HEK293 (cell line): ENCODE data around the gene MAS1.

Experiments used
- CTCF ChIA-PET: fragments of 350-600 bp; formaldehyde crosslinking; extraction: SDS; loops from one replicate; lab custom pipeline; 2021; ENCODE audit warnings: antibody characterized with exemption; lab: Yijun Ruan, JAX
- POLR2A ChIA-PET: fragments of 300-600 bp; formaldehyde crosslinking; extraction: SDS; loops from one replicate; lab custom pipeline; 2020; ENCODE audit warnings: antibody characterized with exemption, inconsistent platforms; lab: Yijun Ruan, JAX
- H3K27ac ChIP-seq: fragments of 200-500 bp; sonication (Bioruptor generic); 2 replicates; pipeline ENCODE4 v1.5.1; 2014; ENCODE audit warnings: low read depth, low read length, control low read depth, inconsistent platforms; ENCODE audit errors: extremely low read depth
- H3K36me3 ChIP-seq, 2 experiments: fragments of 200-500 bp in 1 of 2; sonication (Bioruptor generic) in 1 of 2; 1 replicate in 1 of 2; 2 replicates in 1 of 2; pipeline ENCODE4 v1.5.1; 2014 to 2017; ENCODE audit warnings: inconsistent platforms in 2 of 2, low read length in 2 of 2; ENCODE audit not compliant: control insufficient read depth in 2 of 2, insufficient read depth in 1 of 2
- H3K4me1 ChIP-seq: fragments of 200-500 bp; sonication (Bioruptor generic); 2 replicates; pipeline ENCODE4 v1.5.1; 2014; ENCODE audit warnings: mild to moderate bottlenecking, low read length, inconsistent platforms; ENCODE audit not compliant: control insufficient read depth, insufficient read depth
- H3K4me3 ChIP-seq: 2 replicates; pipeline ENCODE4 v1.5.1; 2011; ENCODE audit warnings: low read depth, mild to moderate bottlenecking, control low read depth, low read length, moderate library complexity
- H3K9me3 ChIP-seq: fragments of 200-500 bp; sonication (Bioruptor generic); 2 replicates; pipeline ENCODE4 v1.5.1; 2014; ENCODE audit warnings: low read depth, low read length, inconsistent platforms; ENCODE audit not compliant: control insufficient read depth, insufficient read depth
- GLI4 ChIP-seq: fragments of 450-650 bp; formaldehyde crosslinking; IDR thresholded peaks from 2 replicates; pipeline ENCODE4 v1.5.1; 2016; ENCODE audit warnings: missing biosample characterization, missing genetic modification characterization
- MEIS1 ChIP-seq: sonication (generic); formaldehyde crosslinking; IDR thresholded peaks from 2 replicates; pipeline ENCODE4 v1.8.1; 2022; ENCODE audit warnings: missing genetic modification reagents, mild to moderate bottlenecking, borderline replicate concordance
- REPIN1 ChIP-seq: fragments of 450-650 bp; formaldehyde crosslinking; IDR thresholded peaks from 2 replicates; pipeline ENCODE4 v1.5.1; 2017; ENCODE audit warnings: missing biosample characterization, missing genetic modification characterization, low read depth
- SP3 ChIP-seq: fragments of 450-650 bp; formaldehyde crosslinking; IDR thresholded peaks from 2 replicates; pipeline ENCODE4 v1.5.1; 2016; ENCODE audit warnings: missing biosample characterization, missing genetic modification characterization
- YY1 ChIP-seq: fragments of 450-650 bp; formaldehyde crosslinking; IDR thresholded peaks from 2 replicates; pipeline ENCODE4 v1.5.1; 2018; ENCODE audit warnings: missing biosample characterization, missing genetic modification characterization
- ZBTB48 ChIP-seq: fragments of 450-650 bp; formaldehyde crosslinking; IDR thresholded peaks from 2 replicates; pipeline ENCODE4 v1.5.1; 2016; ENCODE audit warnings: missing biosample characterization, missing genetic modification characterization
- ZBTB8A ChIP-seq: fragments of 450-650 bp; formaldehyde crosslinking; IDR thresholded peaks from 2 replicates; pipeline ENCODE4 v1.5.1; 2016; ENCODE audit warnings: missing biosample characterization, missing genetic modification characterization
- ZFHX2 ChIP-seq: fragments of 450-650 bp; formaldehyde crosslinking; conservative IDR thresholded peaks from 2 replicates; pipeline ENCODE4 v1.5.1; 2016; ENCODE audit warnings: missing biosample characterization, missing genetic modification characterization
- ZNF112 ChIP-seq: fragments of 450-650 bp; formaldehyde crosslinking; IDR thresholded peaks from 2 replicates; pipeline ENCODE4 v1.5.0; 2017; ENCODE audit warnings: missing biosample characterization, missing genetic modification characterization
- ZNF211 ChIP-seq: fragments of 450-650 bp; formaldehyde crosslinking; IDR thresholded peaks from 2 replicates; pipeline ENCODE4 v1.5.1; 2016; ENCODE audit warnings: low read depth, missing biosample characterization, missing genetic modification characterization
- ZNF292 ChIP-seq: fragments of 450-650 bp; formaldehyde crosslinking; IDR thresholded peaks from 2 replicates; pipeline ENCODE4 v1.5.1; 2016; ENCODE audit warnings: low read depth, missing biosample characterization, missing genetic modification characterization, borderline replicate concordance
- ZNF302 ChIP-seq: fragments of 450-650 bp; formaldehyde crosslinking; IDR thresholded peaks from 2 replicates; pipeline ENCODE4 v1.5.1; 2016; ENCODE audit warnings: missing biosample characterization, missing genetic modification characterization, low read depth
- ZNF311 ChIP-seq: fragments of 450-650 bp; formaldehyde crosslinking; IDR thresholded peaks from 2 replicates; pipeline ENCODE4 v1.5.1; 2017; ENCODE audit warnings: missing biosample characterization, missing genetic modification characterization, borderline replicate concordance
- ZNF423 ChIP-seq: fragments of 450-650 bp; formaldehyde crosslinking; IDR thresholded peaks from 2 replicates; pipeline ENCODE4 v1.5.1; 2016; ENCODE audit warnings: missing biosample characterization, missing genetic modification characterization
- ZNF529 ChIP-seq: fragments of 450-650 bp; formaldehyde crosslinking; IDR thresholded peaks from 2 replicates; pipeline ENCODE4 v1.5.1; 2017; ENCODE audit warnings: missing genetic modification characterization, missing biosample characterization; ENCODE audit not compliant: insufficient replicate concordance
- ZNF558 ChIP-seq: fragments of 450-650 bp; formaldehyde crosslinking; IDR thresholded peaks from 2 replicates; pipeline ENCODE4 v1.5.1; 2016; ENCODE audit warnings: missing biosample characterization, missing genetic modification characterization
- ZNF621 ChIP-seq: fragments of 450-650 bp; formaldehyde crosslinking; IDR thresholded peaks from 2 replicates; pipeline ENCODE4 v1.5.1; 2017; ENCODE audit warnings: missing biosample characterization, missing genetic modification characterization
- ZNF658 ChIP-seq: fragments of 450-650 bp; formaldehyde crosslinking; IDR thresholded peaks from 2 replicates; pipeline ENCODE4; 2016; ENCODE audit warnings: missing biosample characterization, missing genetic modification characterization
- ZNF660 ChIP-seq: fragments of 450-650 bp; IDR thresholded peaks from 2 replicates; pipeline ENCODE4 v1.5.1; 2018; ENCODE audit warnings: missing biosample characterization, mild to moderate bottlenecking, missing genetic modification characterization
- ZNF670 ChIP-seq: fragments of 450-650 bp; formaldehyde crosslinking; IDR thresholded peaks from 2 replicates; pipeline ENCODE4 v1.5.1; 2016; ENCODE audit warnings: missing biosample characterization, missing genetic modification characterization, low read depth
- ZNF791 ChIP-seq: fragments of 450-650 bp; formaldehyde crosslinking; IDR thresholded peaks from 2 replicates; pipeline ENCODE4 v1.5.1; 2016; ENCODE audit warnings: missing biosample characterization, missing genetic modification characterization
- TF ChIP-seq, protein P1 (sequence below): fragments of 450-650 bp; formaldehyde crosslinking; IDR thresholded peaks from 2 replicates; pipeline ENCODE4 v1.5.1; 2016; ENCODE audit warnings: missing biosample characterization, missing genetic modification characterization
- TF ChIP-seq, protein P2 (sequence below): fragments of 450-650 bp; formaldehyde crosslinking; IDR thresholded peaks from 2 replicates; pipeline ENCODE4 v1.5.1; 2016; ENCODE audit warnings: missing biosample characterization, missing genetic modification characterization
- TF ChIP-seq, protein P3 (sequence below): sonication (generic); formaldehyde crosslinking; IDR thresholded peaks from 2 replicates; pipeline ENCODE4 v1.8.1; 2022; ENCODE audit warnings: mild to moderate bottlenecking, moderate library complexity, missing genetic modification reagents
- TF ChIP-seq, protein P4 (sequence below): fragments of 450-650 bp; formaldehyde crosslinking; IDR thresholded peaks from 2 replicates; pipeline ENCODE4 v1.5.1; 2016; ENCODE audit warnings: missing biosample characterization, missing genetic modification characterization, low read depth
- TF ChIP-seq, protein P5 (sequence below): fragments of 450-650 bp; formaldehyde crosslinking; IDR thresholded peaks from 2 replicates; pipeline ENCODE4 v1.5.1; 2016; ENCODE audit warnings: missing biosample characterization, missing genetic modification characterization
- TF ChIP-seq, protein P6 (sequence below): fragments of 450-650 bp; formaldehyde crosslinking; IDR thresholded peaks from 2 replicates; pipeline ENCODE4 v1.5.1; 2016; ENCODE audit warnings: missing biosample characterization, missing genetic modification characterization

Gene MAS1

DNA sequence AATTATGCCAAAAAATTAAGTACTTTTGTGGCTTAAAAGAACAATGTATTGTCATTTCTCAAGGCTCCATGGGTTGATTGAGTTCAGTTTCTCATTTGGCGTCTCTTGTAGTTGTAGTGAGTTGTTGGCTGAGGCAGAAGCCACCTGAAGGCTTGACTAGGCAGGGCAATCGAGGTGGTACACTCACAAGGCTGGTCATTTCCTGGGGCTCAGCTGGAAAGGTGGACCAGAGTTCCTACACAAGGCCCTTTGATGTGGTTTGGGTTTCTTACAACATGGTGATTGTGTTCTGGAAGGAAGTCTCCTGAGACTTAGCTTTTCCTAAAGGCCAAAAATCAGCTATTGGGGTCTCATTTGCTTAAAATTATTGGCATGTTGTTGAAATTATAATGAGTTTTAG, 22.6 kb downstream of the MAS1 start:
- ChIA-PET CTCF (no interaction called here), POLR2A (interaction anchor here (1.1 kb wide), 1 partner anchor 21 kb away, joined by 3 read pairs; no protein-coding TSS in a partner anchor)

DNA sequence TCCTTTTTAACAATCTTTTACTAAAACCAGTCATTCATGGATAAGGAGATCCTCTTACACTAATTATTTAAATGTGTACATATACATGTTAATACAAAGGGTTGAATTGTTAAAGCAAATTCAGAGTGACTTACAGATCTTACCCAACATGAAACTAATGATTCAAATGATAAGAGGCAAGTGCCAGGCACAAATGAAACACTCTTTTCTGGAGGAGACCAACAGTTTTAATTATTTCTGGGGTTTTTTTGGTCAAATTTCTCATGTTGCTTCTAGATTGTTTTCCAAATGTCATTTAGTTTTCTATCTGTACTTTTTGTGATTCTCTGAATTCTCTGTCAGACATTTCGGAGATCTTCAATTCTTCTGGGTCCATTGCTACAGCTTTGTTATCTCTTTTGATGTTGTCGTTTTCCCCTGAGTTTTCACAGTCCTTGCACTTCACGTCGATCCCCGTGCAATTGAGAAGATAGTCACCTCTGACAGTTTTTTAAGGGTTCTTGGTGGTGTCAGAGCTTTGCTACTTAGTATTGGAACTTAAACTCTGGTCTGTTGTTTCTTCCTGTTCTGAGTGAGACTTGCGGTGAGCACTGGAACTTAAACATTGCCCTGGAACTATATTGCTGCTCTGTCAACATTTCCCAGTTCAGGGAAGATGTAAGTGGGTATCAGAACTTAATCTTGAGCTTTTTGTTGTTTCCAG, 23.2 kb downstream of the MAS1 start:
- Histone ChIP-seq H3K9me3 (no peaks in the 10 kb centered on the region), H3K4me1 (no peaks in the 10 kb centered on the region), H3K4me3 (no peak overlapping the region), H3K27ac (no peak overlapping the region), H3K36me3 (no peaks in the 10 kb centered on the region)
- ChIA-PET POLR2A (interaction anchor here (1.1 kb wide), 1 partner anchor 20 kb away, joined by 3 read pairs; no protein-coding TSS in a partner anchor), CTCF (interaction anchor here (1.0 kb wide), 1 partner anchor 12 kb away, joined by 3 read pairs; no protein-coding TSS in a partner anchor)
- no peak for TF ChIP-seq ZNF423
- TF ChIP-seq, protein P1, sequence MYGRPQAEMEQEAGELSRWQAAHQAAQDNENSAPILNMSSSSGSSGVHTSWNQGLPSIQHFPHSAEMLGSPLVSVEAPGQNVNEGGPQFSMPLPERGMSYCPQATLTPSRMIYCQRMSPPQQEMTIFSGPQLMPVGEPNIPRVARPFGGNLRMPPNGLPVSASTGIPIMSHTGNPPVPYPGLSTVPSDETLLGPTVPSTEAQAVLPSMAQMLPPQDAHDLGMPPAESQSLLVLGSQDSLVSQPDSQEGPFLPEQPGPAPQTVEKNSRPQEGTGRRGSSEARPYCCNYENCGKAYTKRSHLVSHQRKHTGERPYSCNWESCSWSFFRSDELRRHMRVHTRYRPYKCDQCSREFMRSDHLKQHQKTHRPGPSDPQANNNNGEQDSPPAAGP (tag by site-specific recombination): no peak
- TF ChIP-seq ZNF791 (tag by site-specific recombination): no peak
- no peak for TF ChIP-seq ZNF658 (tag by site-specific recombination)
- no peak for TF ChIP-seq ZNF302
- no peak for TF ChIP-seq ZNF211 (tag by site-specific recombination)
- TF ChIP-seq, protein P2, sequence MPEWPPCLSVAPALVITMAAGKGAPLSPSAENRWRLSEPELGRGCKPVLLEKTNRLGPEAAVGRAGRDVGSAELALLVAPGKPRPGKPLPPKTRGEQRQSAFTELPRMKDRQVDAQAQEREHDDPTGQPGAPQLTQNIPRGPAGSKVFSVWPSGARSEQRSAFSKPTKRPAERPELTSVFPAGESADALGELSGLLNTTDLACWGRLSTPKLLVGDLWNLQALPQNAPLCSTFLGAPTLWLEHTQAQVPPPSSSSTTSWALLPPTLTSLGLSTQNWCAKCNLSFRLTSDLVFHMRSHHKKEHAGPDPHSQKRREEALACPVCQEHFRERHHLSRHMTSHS (tag by site-specific recombination): no peak
- no peak for TF ChIP-seq ZNF311 (tag by site-specific recombination)
- no peak for TF ChIP-seq ZNF660 (tag by site-specific recombination)
- no peak for TF ChIP-seq ZBTB8A (tag by site-specific recombination)
- TF ChIP-seq ZBTB48 (tag by site-specific recombination): no peak
- no peak for TF ChIP-seq YY1 (tag by site-specific recombination)
- no peak for TF ChIP-seq ZNF558
- no peak for TF ChIP-seq REPIN1 (tag by site-specific recombination)
- no peak for TF ChIP-seq ZNF621 (tag by site-specific recombination)
- TF ChIP-seq SP3 (tag by site-specific recombination): no peak

More for the DNA sequence above, 22.6 kb downstream of the MAS1 start:
- Histone ChIP-seq H3K9me3 (no peaks in the 10 kb centered on the region), H3K36me3 (no peaks in the 10 kb centered on the region), H3K4me3 (no peak overlapping the region), H3K27ac (no peak overlapping the region), H3K4me1 (no peaks in the 10 kb centered on the region)
- TF ChIP-seq, protein P3, sequence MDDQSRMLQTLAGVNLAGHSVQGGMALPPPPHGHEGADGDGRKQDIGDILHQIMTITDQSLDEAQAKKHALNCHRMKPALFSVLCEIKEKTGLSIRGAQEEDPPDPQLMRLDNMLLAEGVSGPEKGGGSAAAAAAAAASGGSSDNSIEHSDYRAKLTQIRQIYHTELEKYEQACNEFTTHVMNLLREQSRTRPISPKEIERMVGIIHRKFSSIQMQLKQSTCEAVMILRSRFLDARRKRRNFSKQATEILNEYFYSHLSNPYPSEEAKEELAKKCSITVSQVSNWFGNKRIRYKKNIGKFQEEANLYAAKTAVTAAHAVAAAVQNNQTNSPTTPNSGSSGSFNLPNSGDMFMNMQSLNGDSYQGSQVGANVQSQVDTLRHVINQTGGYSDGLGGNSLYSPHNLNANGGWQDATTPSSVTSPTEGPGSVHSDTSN: no peak
- TF ChIP-seq, protein P4, sequence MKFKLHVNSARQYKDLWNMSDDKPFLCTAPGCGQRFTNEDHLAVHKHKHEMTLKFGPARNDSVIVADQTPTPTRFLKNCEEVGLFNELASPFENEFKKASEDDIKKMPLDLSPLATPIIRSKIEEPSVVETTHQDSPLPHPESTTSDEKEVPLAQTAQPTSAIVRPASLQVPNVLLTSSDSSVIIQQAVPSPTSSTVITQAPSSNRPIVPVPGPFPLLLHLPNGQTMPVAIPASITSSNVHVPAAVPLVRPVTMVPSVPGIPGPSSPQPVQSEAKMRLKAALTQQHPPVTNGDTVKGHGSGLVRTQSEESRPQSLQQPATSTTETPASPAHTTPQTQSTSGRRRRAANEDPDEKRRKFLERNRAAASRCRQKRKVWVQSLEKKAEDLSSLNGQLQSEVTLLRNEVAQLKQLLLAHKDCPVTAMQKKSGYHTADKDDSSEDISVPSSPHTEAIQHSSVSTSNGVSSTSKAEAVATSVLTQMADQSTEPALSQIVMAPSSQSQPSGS (tag by site-specific recombination): no peak
- no peak for TF ChIP-seq ZNF670
- TF ChIP-seq MEIS1: no peak
- no peak for TF ChIP-seq ZNF529 (tag by site-specific recombination)
- no peak for TF ChIP-seq ZFHX2 (tag by site-specific recombination)
- TF ChIP-seq, protein P5, sequence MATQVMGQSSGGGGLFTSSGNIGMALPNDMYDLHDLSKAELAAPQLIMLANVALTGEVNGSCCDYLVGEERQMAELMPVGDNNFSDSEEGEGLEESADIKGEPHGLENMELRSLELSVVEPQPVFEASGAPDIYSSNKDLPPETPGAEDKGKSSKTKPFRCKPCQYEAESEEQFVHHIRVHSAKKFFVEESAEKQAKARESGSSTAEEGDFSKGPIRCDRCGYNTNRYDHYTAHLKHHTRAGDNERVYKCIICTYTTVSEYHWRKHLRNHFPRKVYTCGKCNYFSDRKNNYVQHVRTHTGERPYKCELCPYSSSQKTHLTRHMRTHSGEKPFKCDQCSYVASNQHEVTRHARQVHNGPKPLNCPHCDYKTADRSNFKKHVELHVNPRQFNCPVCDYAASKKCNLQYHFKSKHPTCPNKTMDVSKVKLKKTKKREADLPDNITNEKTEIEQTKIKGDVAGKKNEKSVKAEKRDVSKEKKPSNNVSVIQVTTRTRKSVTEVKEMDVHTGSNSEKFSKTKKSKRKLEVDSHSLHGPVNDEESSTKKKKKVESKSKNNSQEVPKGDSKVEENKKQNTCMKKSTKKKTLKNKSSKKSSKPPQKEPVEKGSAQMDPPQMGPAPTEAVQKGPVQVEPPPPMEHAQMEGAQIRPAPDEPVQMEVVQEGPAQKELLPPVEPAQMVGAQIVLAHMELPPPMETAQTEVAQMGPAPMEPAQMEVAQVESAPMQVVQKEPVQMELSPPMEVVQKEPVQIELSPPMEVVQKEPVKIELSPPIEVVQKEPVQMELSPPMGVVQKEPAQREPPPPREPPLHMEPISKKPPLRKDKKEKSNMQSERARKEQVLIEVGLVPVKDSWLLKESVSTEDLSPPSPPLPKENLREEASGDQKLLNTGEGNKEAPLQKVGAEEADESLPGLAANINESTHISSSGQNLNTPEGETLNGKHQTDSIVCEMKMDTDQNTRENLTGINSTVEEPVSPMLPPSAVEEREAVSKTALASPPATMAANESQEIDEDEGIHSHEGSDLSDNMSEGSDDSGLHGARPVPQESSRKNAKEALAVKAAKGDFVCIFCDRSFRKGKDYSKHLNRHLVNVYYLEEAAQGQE: no peak
- no peak for TF ChIP-seq ZNF112
- no peak for TF ChIP-seq YY1 (tag by site-specific recombination)
- no peak for TF ChIP-seq ZNF791 (tag by site-specific recombination)
- no peak for TF ChIP-seq GLI4 (tag by site-specific recombination)
- TF ChIP-seq, protein P6, sequence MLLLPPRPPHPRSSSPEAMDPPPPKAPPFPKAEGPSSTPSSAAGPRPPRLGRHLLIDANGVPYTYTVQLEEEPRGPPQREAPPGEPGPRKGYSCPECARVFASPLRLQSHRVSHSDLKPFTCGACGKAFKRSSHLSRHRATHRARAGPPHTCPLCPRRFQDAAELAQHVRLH (tag by site-specific recombination): no peak
- no peak for TF ChIP-seq ZNF292
